SK-N-DZ (cell line): ENCODE measurements around the gene KRTAP12-2.
"Not testable (repeated sequence)": the region's sequence is repeated elsewhere in the genome, so short reads cannot be mapped to it uniquely, and the experiment has no call there.

ENCODE experiments used
- DNase-seq: peaks from one replicate; pipeline ENCODE4 v3.0.0-alpha.2; 2015; ENCODE audit warnings: low spot score

Gene KRTAP12-2

GRCh38 chr21:44702973-44703730, 36.4 kb upstream of the KRTAP12-2 start:
- no peak for DNase-seq

DNA sequence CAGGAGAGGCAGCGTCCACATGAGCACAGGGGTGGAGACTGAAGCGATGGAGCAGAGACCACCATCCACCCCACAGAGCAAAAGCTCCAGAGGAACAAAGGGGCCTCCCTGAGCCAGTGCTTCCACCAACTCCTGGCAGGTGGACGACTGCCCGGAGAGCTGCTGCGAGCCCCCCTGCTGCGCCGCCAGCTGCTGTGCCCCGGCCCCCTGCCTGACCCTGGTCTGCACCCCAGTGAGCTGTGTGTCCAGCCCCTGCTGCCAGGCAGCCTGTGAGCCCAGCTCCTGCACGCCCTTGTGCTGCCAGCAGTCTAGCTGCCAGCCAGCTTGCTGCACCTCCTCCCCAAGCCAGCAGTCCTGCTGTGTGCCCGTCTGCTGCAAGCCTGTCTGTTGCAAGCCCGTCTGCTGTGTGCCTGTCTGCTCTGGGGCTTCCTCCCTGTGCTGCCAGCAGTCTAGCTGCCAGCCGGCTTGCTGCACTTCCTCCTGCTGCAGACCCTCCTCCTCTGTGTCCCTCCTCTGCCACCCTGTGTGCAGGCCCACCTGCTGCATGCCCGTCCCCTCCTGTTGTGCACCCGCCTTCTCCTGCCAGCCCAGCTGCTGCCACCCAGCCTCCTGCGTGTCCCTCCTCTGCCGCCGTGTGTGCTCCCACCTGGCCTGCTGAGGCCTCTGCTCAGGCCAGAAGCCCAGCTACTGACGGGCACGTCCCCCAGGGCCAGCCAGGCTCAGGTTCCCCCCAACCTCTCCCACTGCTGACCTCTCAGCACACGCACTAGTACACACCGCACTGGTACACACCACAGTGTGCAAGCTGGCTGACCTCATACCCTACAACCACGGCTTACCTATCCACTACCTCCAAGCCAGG, 35.6 kb upstream of the KRTAP12-2 start:
- no peak for DNase-seq

- DNase-seq: no peak
Observed at GRCh38 chr21:44701541-44701940, 34.8 kb upstream of the KRTAP12-2 start.

GRCh38 chr21:44701023-44701400, 34.3 kb upstream of the KRTAP12-2 start:
- DNase-seq: no peak

DNA sequence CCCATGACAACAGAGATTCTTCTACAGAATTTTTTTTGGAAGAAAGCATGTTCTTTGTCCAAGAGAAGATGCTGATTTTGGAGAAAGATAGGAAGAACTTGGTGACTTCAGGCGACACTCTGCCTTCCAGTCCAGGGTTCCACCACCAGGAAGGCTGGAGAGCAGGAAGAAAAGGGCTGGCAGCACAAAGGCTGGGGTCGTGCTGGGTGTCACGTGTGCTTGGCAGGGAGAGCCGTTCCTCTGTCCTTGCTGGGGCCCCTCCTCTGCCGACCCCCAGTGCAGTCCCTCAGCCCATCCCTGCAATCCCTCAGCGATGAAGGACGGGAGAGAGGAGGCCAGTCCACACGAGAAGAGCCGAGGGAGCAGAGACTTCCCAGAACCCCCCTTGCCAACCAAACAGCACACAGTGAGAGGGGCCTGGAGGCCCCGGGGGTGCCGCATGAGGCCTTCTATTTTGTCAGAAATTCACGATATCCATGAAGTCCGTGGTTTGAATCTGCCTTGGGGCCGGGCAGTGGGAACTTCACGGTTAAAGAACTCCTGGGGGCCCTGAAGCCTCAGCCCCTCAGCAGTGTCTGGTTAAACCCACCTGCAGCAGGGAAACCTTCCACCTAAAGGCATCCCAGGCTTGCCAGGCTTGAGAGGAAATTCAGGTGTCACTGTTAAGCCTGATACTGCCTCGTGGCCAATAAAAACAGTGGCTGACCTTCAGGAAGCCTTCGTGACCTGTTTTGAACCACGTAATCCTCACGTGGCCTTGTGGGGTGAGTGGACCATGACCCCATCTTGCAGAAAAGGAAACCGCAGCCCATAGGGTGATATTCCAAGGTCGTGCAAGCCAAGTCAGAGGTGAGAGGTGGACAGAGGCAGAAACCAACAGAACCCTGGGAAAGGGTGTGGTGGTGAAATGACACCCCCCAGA, 33.6 kb upstream of the KRTAP12-2 start:
- DNase-seq: no peak

- DNase-seq: no peak
Observed at GRCh38 chr21:44699502-44700001, 32.8 kb upstream of the KRTAP12-2 start.

DNA sequence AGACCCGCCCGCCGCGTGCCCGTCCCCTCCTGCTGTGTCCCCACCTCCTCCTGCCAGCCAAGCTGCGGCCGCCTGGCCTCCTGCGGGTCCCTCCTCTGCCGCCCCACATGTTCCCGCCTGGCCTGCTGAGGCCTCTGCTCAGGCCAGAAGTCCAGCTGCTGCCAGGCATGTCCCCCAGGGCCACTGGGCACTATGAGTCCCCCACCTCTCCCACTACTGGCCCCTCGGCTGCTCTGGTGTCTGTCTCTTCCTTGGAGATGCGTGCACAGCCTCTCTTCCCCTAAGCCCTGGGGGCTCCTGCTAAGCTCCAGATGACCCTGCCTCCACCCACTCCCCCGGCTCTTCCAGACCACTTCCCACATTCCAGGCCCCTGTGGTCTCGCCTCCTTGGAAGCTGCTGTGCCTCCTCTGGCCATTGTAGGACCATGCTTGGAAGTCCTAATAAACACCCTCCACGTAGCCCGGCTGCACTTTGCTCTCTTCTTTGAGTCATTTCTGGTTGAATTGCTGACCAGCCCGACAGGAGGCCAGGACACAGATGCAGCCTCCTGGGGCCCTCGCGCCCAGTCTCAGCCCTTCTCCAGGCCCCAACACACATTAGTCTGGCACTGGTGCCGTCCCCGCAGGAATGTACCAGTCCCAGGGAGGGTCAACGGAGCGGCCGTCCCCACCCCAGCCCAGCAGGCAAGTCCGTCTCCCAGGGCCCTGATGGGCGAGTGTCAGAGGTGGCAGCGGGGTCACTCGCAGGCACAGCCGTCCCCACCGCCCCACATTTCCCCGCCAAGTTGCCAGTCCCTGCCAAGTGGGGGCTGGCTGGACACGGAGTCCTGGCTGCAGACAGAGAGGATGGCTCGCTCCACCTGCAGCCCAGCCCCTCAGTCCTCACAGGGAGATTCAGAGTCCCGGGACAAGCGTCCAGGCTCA, 31.3 kb upstream of the KRTAP12-2 start:
- DNase-seq: no peak

DNA sequence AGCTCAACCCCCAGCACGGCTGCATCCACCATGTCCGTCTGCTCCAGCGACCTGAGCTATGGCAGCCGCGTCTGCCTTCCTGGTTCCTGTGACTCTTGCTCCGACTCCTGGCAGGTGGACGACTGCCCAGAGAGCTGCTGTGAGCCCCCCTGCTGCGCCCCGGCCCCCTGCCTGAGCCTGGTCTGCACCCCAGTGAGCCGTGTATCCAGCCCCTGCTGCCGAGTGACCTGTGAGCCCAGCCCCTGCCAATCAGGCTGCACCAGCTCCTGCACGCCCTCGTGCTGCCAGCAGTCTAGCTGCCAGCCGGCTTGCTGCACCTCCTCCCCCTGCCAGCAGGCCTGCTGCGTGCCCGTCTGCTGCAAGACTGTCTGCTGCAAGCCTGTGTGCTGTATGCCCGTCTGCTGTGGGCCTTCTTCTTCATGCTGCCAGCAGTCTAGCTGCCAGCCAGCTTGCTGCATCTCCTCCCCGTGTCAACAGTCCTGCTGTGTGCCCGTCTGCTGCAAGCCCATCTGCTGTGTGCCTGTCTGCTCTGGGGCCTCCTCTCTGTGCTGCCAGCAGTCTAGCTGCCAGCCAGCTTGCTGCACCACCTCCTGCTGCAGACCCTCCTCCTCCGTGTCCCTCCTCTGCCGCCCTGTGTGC, 30.6 kb upstream of the KRTAP12-2 start, which contains the start of gene KRTAP10-12:
Gene KRTAP10-12, plus strand, starts transcription at position 1 of the 639 bp plus-strand sequence. Its CDS starts 30 bp downstream, at position 31.
- not testable (repeated sequence) for DNase-seq

GRCh38 chr21:44696572-44696971, 29.8 kb upstream of the KRTAP12-2 start:
- DNase-seq: no peak

DNA sequence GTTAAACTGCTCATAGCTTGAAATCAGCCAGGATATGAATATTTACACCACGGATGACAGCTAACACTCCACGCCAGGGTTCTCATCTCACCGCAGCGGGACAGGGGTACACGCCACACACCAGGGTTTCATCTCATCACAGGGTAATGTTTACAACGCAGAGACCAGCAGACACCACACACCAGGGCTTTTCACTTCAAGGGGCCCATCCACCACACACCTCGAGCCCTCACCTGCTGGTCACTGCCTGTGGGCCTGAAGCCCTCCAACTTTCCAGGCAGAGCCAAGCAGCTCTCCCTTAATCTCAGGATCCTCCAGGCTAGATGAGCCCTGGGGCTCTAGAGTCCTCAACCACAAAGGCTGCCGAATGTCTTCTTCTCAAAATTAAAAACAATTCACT, 28.9 kb upstream of the KRTAP12-2 start:
- DNase-seq: no peak

- no peak for DNase-seq
Observed at GRCh38 chr21:44695184-44695583, 28.5 kb upstream of the KRTAP12-2 start.

GRCh38 chr21:44694776-44695175, 28.0 kb upstream of the KRTAP12-2 start:
- DNase-seq: no peak

DNA sequence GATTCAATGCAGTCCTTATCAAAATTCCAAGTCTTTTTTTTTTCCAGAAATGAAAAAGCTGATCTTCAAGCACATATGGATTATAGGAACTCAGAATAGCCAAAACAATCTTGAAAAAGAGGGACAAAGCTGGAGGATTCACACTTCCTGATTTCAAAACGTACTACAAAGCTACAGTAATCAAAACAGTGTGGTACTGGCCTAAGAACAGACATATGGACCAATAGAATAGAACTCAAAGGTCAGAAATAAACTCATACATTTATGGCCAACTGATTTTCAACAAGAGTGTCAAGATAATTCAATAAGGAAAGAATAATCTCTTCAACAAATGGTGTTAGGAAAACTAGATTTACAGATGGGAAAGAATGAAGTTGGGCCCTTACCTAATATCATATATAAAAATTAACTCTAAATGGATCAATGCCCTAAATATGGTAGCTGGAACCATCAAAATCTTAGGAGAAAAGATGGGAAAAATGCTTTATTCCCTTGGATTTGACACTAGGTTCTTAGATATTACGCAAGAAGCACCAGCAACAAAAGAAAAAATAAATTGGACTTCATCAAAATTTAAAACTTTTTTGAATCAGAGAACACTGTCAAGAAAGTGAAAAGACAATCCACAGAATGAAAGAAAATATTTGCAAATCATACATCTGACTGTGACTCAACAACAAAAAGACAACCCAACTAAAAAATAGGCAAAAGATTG, 26.2 kb upstream of the KRTAP12-2 start:
- DNase-seq: no peak

- DNase-seq: no peak
Observed at GRCh38 chr21:44691686-44692085, 25.0 kb upstream of the KRTAP12-2 start.

- DNase-seq: not testable (repeated sequence)
Observed at GRCh38 chr21:44689740-44690139, 23.0 kb upstream of the KRTAP12-2 start.

DNA sequence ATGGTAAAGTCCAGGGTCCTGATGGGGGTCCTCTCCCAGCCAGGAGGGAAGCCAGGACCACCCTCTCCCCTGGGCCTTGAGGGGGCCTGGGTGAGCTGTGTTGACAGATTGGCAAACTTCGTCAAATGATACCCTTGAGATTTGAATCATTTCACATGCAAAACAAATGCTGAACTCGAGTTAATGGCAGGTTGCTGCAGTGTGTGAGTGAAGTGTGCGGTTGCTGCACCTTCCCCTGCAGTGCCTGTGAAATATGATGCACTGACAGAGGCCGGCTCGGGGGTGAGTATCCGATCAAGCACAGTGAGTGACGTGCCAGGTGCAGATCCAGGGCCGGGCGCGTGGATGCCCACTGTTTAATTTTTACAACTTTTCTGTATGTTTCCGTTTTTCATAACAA, 20.9 kb upstream of the KRTAP12-2 start:
- no peak for DNase-seq

- no peak for DNase-seq
Observed at GRCh38 chr21:44686843-44687561, 20.3 kb upstream of the KRTAP12-2 start.

DNA sequence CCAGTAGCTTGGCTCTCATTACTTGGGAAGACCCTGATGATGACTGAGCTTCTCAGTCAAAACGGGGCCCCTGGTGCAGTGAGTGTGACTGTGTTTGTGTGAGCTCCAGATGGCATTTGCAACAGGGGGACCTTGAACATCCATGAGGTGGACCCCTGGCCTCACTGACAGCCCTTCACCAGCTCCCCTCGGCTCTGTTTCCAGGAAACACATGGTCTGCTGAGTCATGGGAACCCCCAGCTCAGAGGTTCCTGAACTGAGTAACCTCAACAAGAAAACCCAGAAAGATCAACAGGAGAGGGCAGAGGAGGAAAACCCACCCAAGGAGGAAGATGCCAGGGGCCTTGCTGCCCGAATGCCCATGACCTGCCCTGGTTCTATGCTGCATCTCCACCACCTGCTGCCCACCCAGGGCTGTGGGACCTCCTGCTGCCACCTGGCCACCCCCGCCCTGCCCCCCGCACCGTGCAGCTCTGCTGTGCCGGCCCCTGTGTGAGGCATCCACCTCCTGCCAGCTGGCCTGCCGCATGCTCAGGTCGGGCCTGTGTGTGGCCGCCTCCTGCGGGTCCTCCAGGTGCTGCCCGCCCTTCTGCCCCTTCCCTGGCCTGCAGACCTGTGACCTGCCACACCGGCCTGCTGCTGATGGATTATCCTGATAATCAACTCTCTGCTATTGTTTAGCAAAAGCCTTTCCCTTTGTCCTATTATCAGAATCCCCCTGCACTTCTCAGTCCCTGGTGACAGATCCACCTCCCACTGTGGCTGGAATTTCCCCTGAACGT, 19.5 kb upstream of the KRTAP12-2 start:
- DNase-seq: no peak
